ENCODE results near the gene PRLR. TPM values are rescaled to one million over a fixed set of nuclear protein-coding genes. Genes with fewer than 3 reads are reported as not detected.

PRLR gene
- total RNA-seq, 1 experiment from 2014 or later, result 2.5 TPM

GRCh38 chr5:35253582-35253981 lies 23.3 kb upstream of the PRLR start:
- no peak overlapping the region for H4K91ac ChIP-seq (ENCODE audit: insufficient read length, low read depth, low read length)
- no peak overlapping the region for H2AFZ ChIP-seq (ENCODE audit: low read length)
- H3K27me3 ChIP-seq (ENCODE audit: insufficient read depth, low read length), result no peaks in the 10 kb centered on the region
- no peaks in the 10 kb centered on the region for H3K79me2 ChIP-seq (ENCODE audit: insufficient read depth, low read length)
- no peak overlapping the region for H3K56ac ChIP-seq (ENCODE audit: insufficient read length, low read depth, low read length)
- no peak for DNase-seq
- no peak overlapping the region for H2BK20ac ChIP-seq (ENCODE audit: low read depth, low read length, poor library complexity, severe bottlenecking)
- H3K4me3 Mint-ChIP-seq, result no peak overlapping the region
- H2AK5ac ChIP-seq (ENCODE audit: insufficient read length, low read length), result no peak overlapping the region
- no peak overlapping the region for H3T11ph ChIP-seq (ENCODE audit: low read length)
- no peaks in the 10 kb centered on the region for H3K23me2 ChIP-seq (ENCODE audit: insufficient read length, low read depth, low read length, poor library complexity, severe bottlenecking)
- no peak overlapping the region for H4K8ac ChIP-seq (replicated peaks; ENCODE audit: insufficient read length, low read depth, low read length)
- H3K9ac ChIP-seq (ENCODE audit: extremely low read depth, insufficient read length, low read length), result no peak overlapping the region
- H3K9me3 Mint-ChIP-seq, result peaks cover 40 to 50% of the 10 kb centered on the region in 2 experiments
- no peak overlapping the region for H2BK120ac ChIP-seq (ENCODE audit: low read depth, low read length, poor library complexity, severe bottlenecking)
- TF ChIP-seq CTCF (conservative IDR thresholded peaks at IDR 0.05), result no peak
- no peak overlapping the region for H3K23ac ChIP-seq (ENCODE audit: insufficient read length, low read depth, low read length)
- no peak overlapping the region for H4K5ac ChIP-seq (ENCODE audit: insufficient read length, low read depth, low read length)
- no peak overlapping the region for H3K4me2 ChIP-seq (ENCODE audit: insufficient read depth, insufficient read length, low read length)
- H3K27ac ChIP-seq (ENCODE audit: insufficient read length, low read depth, low read length), result no peak overlapping the region
- H2BK12ac ChIP-seq (ENCODE audit: insufficient read length, low read depth, low read length), result no peak overlapping the region
- no peaks in the 10 kb centered on the region for H3K4me1 ChIP-seq (ENCODE audit: insufficient read depth, low read length)
- no peaks in the 10 kb centered on the region for H3K79me1 ChIP-seq (ENCODE audit: insufficient read depth, low read depth, low read length, poor library complexity, severe bottlenecking)
- H4K20me1 ChIP-seq (ENCODE audit: control insufficient read depth, insufficient read depth, insufficient read length), result no peaks in the 10 kb centered on the region
- H3K36me3 Mint-ChIP-seq (ENCODE audit: insufficient read depth in 1 of 3, low read depth in 3 of 3), result peaks cover 15 to 40% (median 16%) of the 10 kb centered on the region in 3 experiments
- H3K4me1 Mint-ChIP-seq, result peaks cover 9 to 14% of the 10 kb centered on the region in 2 experiments
- no peaks in the 10 kb centered on the region for H3K27me3 Mint-ChIP-seq (ENCODE audit: low read depth)
- peaks cover 16% of the 10 kb centered on the region for H3K9me3 ChIP-seq (ENCODE audit: control insufficient read depth, low read depth, low read length)
- no peak overlapping the region for H2BK5ac ChIP-seq (ENCODE audit: insufficient read length, low read length)
- H2BK15ac ChIP-seq (ENCODE audit: low read depth, low read length), result no peak overlapping the region
- H3K4ac ChIP-seq (ENCODE audit: low read depth, low read length), result no peak overlapping the region
- H3K18ac ChIP-seq (ENCODE audit: insufficient read length, low read depth, low read length), result no peak overlapping the region
- no peak overlapping the region for H3K14ac ChIP-seq (ENCODE audit: insufficient read depth, low read length)
- no CpG with 5 or more reads among the region's 3 CpGs for WGBS (ENCODE audit: extremely low coverage, insufficient read length, low lambda C conversion rate)
- H3K27ac Mint-ChIP-seq, result no peak overlapping the region
